GM12801 (cell line): Measurements from ENCODE around the gene PRMT2.

ENCODE experiments used
- TF ChIP-seq, protein P1 (sequence below): IDR thresholded peaks from one replicate; pipeline ENCODE4 v1.5.1; 2011; ENCODE audit warnings: control low read depth; ENCODE audit not compliant: insufficient read length; ENCODE audit errors: extremely low read depth

PRMT2 gene

DNA sequence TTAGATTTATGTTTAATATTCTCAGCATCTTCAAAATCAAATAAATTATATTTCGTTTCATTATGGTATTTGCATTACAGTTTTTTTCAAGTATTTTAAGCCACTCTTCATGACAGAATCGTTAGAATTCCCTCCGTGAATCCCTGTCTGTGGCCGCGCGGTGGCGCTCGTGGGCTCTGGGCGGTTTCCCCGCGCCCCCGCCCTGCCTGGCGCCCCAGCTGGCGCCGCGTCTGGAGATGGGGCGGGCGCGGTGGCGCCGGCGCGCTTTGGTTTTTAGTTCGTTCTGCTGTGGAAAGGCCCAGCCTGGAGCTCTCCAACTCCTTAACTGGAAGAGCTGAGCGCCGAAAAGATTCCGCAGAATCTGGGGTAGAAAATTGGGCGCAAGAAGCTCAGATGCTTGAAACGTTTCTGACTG is 25.7 kb downstream of the PRMT2 start:
- TF ChIP-seq, protein P1, sequence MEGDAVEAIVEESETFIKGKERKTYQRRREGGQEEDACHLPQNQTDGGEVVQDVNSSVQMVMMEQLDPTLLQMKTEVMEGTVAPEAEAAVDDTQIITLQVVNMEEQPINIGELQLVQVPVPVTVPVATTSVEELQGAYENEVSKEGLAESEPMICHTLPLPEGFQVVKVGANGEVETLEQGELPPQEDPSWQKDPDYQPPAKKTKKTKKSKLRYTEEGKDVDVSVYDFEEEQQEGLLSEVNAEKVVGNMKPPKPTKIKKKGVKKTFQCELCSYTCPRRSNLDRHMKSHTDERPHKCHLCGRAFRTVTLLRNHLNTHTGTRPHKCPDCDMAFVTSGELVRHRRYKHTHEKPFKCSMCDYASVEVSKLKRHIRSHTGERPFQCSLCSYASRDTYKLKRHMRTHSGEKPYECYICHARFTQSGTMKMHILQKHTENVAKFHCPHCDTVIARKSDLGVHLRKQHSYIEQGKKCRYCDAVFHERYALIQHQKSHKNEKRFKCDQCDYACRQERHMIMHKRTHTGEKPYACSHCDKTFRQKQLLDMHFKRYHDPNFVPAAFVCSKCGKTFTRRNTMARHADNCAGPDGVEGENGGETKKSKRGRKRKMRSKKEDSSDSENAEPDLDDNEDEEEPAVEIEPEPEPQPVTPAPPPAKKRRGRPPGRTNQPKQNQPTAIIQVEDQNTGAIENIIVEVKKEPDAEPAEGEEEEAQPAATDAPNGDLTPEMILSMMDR, result no peak

DNA sequence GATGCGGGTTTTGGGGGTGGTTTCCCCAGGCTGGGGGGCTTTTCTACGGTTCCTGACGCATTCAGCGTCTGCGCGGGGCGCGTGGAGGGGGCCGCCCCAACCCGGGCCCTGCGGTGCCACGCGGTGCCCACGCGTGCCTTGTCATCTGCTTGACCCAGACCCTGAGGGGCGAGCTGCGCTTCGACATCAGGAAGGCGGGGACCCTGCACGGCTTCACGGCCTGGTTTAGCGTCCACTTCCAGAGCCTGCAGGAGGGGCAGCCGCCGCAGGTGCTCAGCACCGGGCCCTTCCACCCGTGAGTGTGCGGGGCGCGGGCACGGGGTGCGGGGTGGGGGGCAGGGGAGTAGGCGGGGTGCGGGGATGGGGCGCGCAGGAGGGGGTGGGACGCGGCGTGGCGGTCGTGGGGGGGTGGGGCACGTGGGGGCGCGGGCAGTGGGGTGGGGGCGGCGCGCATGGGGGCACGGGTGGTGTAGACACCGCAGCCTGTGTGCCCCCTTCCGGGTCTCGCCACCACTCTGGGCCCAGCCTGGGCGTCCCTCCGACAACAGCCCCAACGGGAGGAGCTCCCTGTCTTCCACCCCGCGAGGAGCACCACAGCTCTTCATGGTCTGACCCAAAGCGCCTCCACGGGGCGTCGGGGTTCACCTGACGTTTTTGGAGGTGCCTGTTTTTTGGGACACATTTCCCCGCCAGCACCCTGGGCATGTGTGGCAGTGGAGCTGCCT is 26.3 kb downstream of the PRMT2 start:
- TF ChIP-seq, protein P1, result no peak

DNA sequence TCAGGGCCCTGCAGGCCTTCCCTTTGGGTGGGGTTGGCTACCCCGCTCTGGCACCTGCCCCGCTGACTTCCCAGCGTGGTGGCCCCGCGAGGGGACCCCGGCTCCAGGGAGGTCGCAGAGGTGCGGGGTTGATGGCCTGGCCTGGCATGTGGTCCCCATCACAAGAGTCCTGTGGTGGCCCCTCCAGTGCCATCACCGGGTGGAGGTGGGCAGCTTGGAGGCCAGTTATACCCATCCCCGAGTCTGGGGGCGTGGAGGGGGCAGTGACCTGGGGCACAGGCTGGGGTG is 26.8 kb downstream of the PRMT2 start:
- TF ChIP-seq, protein P1, result no peak

DNA sequence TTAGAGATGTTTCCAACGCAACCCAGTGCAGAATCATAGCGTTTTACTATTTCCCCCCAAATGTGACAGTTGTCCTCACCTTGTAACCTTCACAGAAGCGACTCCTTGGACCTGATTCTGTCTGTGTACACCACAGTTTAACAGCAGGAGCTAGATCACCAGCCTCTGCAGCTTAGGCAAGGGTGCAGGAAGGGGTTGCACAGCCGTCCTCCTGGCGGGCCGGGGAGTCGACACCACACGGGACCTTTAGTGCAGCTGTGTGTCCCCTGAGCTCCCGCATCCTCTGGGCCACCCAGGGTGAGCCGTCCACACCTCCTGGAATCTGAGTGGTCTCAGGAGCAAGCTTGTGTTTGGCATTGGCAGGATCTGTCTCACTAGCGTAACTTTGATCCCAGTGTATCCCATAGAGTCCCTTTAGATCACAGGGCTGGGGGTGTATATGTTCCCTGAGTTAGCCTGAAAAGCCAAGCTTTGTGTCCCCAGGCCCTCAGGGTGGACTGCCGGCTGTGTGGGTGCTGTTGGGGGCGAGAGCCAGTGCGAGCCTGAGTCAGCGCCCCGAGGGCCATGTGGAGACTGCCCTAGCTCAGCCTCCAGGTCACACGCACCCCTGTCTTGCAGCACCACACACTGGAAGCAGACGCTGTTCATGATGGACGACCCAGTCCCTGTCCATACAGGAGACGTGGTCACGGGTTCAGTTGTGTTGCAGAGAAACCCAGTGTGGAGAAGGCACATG is 27.5 kb downstream of the PRMT2 start:
- TF ChIP-seq, protein P1, result no peak

DNA sequence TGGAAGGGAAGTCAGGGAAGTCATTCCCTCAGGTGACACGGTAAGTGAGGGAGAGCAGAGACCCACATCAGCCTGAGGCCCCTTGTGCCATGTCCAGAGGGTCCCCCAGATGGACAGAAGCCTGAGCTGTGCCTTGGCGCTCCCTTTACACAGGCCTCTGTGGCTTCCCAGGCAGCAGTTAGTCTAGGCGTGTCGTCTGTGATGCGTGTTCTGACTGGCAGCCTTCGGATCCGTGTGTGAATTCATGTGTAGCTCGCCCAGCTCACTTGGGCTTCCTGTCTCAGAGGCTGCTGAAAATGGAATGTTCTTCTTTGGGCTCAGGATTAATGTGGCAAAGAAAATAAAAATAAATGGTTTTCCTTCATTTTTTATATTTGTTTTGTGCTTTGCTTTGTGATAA is 28.3 kb downstream of the PRMT2 start:
- TF ChIP-seq, protein P1, result no peak

DNA sequence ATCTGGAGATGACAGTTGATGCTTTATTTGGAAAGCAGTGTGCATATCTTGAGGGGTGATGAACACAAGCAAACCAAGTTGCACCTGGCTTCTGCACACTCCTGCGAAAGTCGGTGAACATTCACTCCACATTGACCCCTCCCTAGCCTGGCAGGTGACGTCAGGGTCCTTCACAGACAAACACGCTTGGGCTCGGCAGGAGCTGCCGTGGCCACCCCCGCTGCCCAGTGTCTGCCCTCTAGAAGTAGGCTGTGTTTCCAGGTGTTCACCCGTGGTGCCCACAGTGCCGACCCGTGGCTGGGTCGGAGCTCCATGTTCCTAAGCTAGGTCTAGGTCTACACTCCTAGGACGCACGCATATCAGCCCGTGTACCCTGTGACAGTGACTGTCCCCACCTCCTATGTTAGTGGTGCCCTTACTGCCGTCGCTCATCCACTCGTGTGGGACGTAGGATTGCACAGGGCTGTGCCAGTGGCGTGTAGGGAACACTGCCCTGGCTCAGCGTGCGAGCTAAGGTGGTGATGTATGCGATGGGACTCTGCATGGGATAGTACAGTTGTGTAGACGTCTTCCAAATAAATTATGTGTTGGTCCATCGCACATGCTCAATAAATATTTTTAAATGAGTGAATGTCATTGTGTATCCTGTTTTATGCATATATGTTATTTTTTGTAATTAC is 29.0 kb downstream of the PRMT2 start:
- TF ChIP-seq, protein P1, result no peak

DNA sequence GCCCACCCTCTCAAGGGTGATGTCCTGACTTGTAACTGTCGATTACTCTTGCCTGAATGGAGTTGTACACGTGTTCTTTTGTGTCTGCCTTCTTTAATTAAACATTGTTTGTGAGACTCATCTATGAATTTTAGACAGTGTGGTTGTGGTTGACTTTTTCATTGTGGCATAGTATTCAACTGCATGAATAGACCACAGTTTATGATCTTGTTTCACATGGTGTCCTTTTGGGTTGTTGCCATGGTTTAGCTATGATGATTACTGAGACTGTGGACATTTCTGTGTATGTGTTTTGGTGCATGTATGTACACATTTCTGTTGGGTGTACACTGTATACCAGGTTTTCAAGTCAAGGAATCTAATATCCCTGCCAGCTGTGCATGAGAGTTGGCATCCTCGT is 30.1 kb downstream of the PRMT2 start:
- TF ChIP-seq, protein P1, result no peak
